SH-SY5Y (cell line): ENCODE data around the gene DNAJC30.

Experiments used
- GATA2 ChIP-seq: IDR thresholded peaks from 2 replicates; pipeline ENCODE4 v1.6.1; 2011; ENCODE audit warnings: mild to moderate bottlenecking, low read depth, low read length
- GATA3 ChIP-seq: IDR thresholded peaks from 2 replicates; pipeline ENCODE4 v1.6.1; 2011; ENCODE audit warnings: low read depth, mild to moderate bottlenecking, low read length, moderate library complexity

DNA sequence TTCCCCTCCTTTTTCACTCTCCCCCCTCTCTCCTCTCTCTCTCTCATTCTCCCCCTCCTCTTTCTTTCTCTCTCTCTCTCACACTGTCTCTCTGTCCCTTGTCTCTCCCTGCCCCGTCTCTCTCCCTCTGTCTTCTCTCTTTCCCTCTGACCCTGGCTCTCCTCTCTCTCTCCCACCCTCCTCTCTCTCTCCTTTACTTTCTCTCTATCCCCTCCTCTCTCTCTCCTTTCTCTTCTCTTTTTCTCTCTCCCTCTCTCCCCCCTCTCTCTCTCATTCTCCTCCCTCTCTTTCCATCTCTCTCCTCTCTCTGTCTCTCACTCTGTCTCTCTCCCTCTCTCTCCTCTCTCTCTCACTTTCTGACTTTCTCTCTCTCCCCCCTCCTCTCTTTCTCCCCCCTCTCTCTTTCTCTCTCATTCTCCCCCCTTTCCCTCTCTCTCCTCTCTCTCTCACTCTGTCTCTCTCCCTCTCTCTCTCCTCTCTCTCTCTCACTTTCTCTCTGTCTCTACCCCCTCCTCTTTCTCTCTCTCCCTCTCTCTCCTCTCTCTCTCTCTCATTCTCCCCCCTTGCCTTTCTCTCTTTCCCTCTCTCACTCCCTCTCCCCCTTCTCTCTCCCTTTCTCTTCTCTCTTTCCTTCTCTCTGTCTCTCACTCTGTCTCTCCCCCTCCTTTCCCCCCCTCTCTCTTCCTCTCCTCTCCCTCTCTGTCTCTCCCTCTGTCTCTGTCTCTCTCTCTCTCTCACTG, 34.5 kb downstream of the DNAJC30 start:
- TF ChIP-seq GATA2 (no peak), GATA3 (no peak)
